ENCODE results near the gene NPB. TPM values are rescaled to one million over a fixed set of nuclear protein-coding genes. Genes with fewer than 3 reads are reported as not detected.
"Not testable (repeated sequence)": the region's sequence is repeated elsewhere in the genome, so short reads cannot be mapped to it uniquely, and the experiment has no call there.

NPB gene
- total RNA-seq, 1 experiment from 2014 or later = 1.8 TPM

GRCh38 chr17:81911969-81912368 is 9.9 kb downstream of the NPB start:
- no peak for DNase-seq (ENCODE audit: low spot score)

- DNase-seq (ENCODE audit: low spot score) = peak; percentile 97
These were observed 10.6 kb downstream of the NPB start for GRCh38 chr17:81912441-81913309.

GRCh38 chr17:81913394-81914102 is 11.5 kb downstream of the NPB start:
- no peak for DNase-seq (ENCODE audit: low spot score)

- no peak for DNase-seq (ENCODE audit: low spot score)
These were observed 12.2 kb downstream of the NPB start for GRCh38 chr17:81914103-81914850.

- no peak for DNase-seq (ENCODE audit: low spot score)
These were observed 13.3 kb downstream of the NPB start for GRCh38 chr17:81915331-81915730.

- DNase-seq (ENCODE audit: low spot score) = peak; percentile 93
These were observed 14.4 kb downstream of the NPB start for GRCh38 chr17:81916234-81917001.

- peak; percentile 61 for DNase-seq (ENCODE audit: low spot score)
These were observed 15.7 kb downstream of the NPB start, which contains the start of gene SIRT7 for GRCh38 chr17:81917565-81918332. TSS of gene SIRT7 (minus strand) at chr17:81918176. CDS start at chr17:81918131, 45 bp downstream.

GRCh38 chr17:81918333-81918669 is 16.3 kb downstream of the NPB start:
- not testable (repeated sequence) for DNase-seq (ENCODE audit: low spot score)

- DNase-seq (ENCODE audit: low spot score) = no peak
These were observed 17.0 kb downstream of the NPB start for GRCh38 chr17:81918832-81919545.

- DNase-seq (ENCODE audit: low spot score) = no peak
These were observed 18.8 kb downstream of the NPB start for GRCh38 chr17:81920612-81921536.

GRCh38 chr17:81921537-81921862 is 19.5 kb downstream of the NPB start:
- no peak for DNase-seq (ENCODE audit: low spot score)

- DNase-seq (ENCODE audit: low spot score) = no peak
These were observed 20.0 kb downstream of the NPB start for GRCh38 chr17:81921996-81922565.

- no peak for DNase-seq (ENCODE audit: low spot score)
These were observed 20.7 kb downstream of the NPB start for GRCh38 chr17:81922566-81923301.

- DNase-seq (ENCODE audit: low spot score) = peak; percentile 92
These were observed 21.5 kb downstream of the NPB start for GRCh38 chr17:81923302-81924260.

GRCh38 chr17:81924557-81925532 is 22.8 kb downstream of the NPB start:
- DNase-seq (ENCODE audit: low spot score) = no peak
